WTC11 (cell line): ENCODE data around the gene PPTC7. TPM values are rescaled to one million over a fixed set of nuclear protein-coding genes. Genes with fewer than 3 reads are reported as not detected.
"Not testable (repeated sequence)": the region's sequence is repeated elsewhere in the genome, so short reads cannot be mapped to it uniquely, and the experiment has no call there.

ENCODE experiments used
- ATAC-seq: fragments of 200-7000 bp; cut with Tn5 transposase; 2 replicates; pipeline ENCODE4 v1.10.0; 2021; ENCODE audit warnings: mild to moderate bottlenecking, moderate library complexity
- CTCF ChIA-PET: fragments of 300-600 bp; sonication (Branson Sonifier 250); formaldehyde crosslinking; loops from one replicate; lab custom pipeline; 2021; ENCODE audit warnings: antibody characterized with exemption; lab: Charles Lee
- POLR2A ChIA-PET: fragments of 350-600 bp; sonication (Branson Sonifier 250); formaldehyde crosslinking; loops from one replicate; lab custom pipeline; 2021; ENCODE audit warnings: antibody characterized with exemption; lab: Charles Lee
- DNase-seq: peaks from one replicate; pipeline ENCODE4 v3.0.0; 2021; ENCODE audit warnings: low spot score
- H3K27ac Mint-ChIP-seq: 2 replicates; pipeline ENCODE4 v1.8.0; 2021; ENCODE audit warnings: mixed read lengths
- H3K27me3 Mint-ChIP-seq: 2 replicates; pipeline ENCODE4 v1.8.0; 2021; ENCODE audit warnings: low read depth, mild to moderate bottlenecking, moderate library complexity, mixed read lengths
- H3K36me3 Mint-ChIP-seq: 2 replicates; pipeline ENCODE4 v1.8.0; 2021; ENCODE audit warnings: mixed read lengths
- H3K4me1 Mint-ChIP-seq: 2 replicates; pipeline ENCODE4 v1.8.0; 2022; ENCODE audit warnings: mixed read lengths
- H3K4me3 Mint-ChIP-seq: 2 replicates; pipeline ENCODE4 v1.8.0; 2021; ENCODE audit warnings: mild to moderate bottlenecking, moderate library complexity, mixed read lengths
- H3K9me3 Mint-ChIP-seq: 2 replicates; pipeline ENCODE4 v1.8.0; 2021; ENCODE audit warnings: mixed read lengths
- ATF1 ChIP-seq: sonication (generic); formaldehyde crosslinking; IDR thresholded peaks from 2 replicates; pipeline ENCODE4 v1.8.1; 2023; ENCODE audit warnings: mild to moderate bottlenecking, moderate library complexity, missing genetic modification reagents
- ELF4 ChIP-seq: sonication (generic); formaldehyde crosslinking; IDR thresholded peaks from 2 replicates; pipeline ENCODE4 v1.8.1; 2022; ENCODE audit warnings: low read depth, mild to moderate bottlenecking, moderate library complexity, missing genetic modification reagents
- GTF2I ChIP-seq: fragments of 250-450 bp; sonication (Bioruptor Pico); conservative IDR thresholded peaks from 2 replicates; pipeline ENCODE4 v1.4.0; 2021; ENCODE audit warnings: mild to moderate bottlenecking
- JUN ChIP-seq: sonication (generic); formaldehyde crosslinking; IDR thresholded peaks from 2 replicates; pipeline ENCODE4 v1.8.0; 2023; ENCODE audit warnings: mild to moderate bottlenecking, missing genetic modification reagents
- NR2C2 ChIP-seq: sonication (generic); formaldehyde crosslinking; IDR thresholded peaks from 2 replicates; pipeline ENCODE4 v1.8.0; 2022; ENCODE audit warnings: mild to moderate bottlenecking, missing genetic modification reagents
- SMAD3 ChIP-seq: sonication (generic); formaldehyde crosslinking; IDR thresholded peaks from 2 replicates; pipeline ENCODE4 v1.8.0; 2022; ENCODE audit warnings: missing genetic modification reagents, mild to moderate bottlenecking, borderline replicate concordance
- SOX15 ChIP-seq: fragments of 250-450 bp; sonication (Bioruptor Pico); IDR thresholded peaks from 2 replicates; pipeline ENCODE4 v1.9.0; 2021; ENCODE audit warnings: mild to moderate bottlenecking
- ZNF138 ChIP-seq: sonication (generic); formaldehyde crosslinking; conservative IDR thresholded peaks from 2 replicates; pipeline ENCODE4 v1.8.1; 2022; ENCODE audit warnings: mild to moderate bottlenecking, moderate library complexity, missing genetic modification reagents
- ZNF219 ChIP-seq: sonication (generic); formaldehyde crosslinking; IDR thresholded peaks from 2 replicates; pipeline ENCODE4 v1.8.0; 2023; ENCODE audit warnings: missing genetic modification reagents, mild to moderate bottlenecking, borderline replicate concordance
- ZNF416 ChIP-seq: fragments of 250-450 bp; sonication (Bioruptor Pico); IDR thresholded peaks from 2 replicates; pipeline ENCODE4 v1.9.0; 2021; ENCODE audit warnings: mild to moderate bottlenecking, inconsistent platforms
- ZNF671 ChIP-seq: fragments of 250-450 bp; sonication (Bioruptor Pico); IDR thresholded peaks from 2 replicates; pipeline ENCODE4 v1.8.0; 2021; ENCODE audit warnings: mild to moderate bottlenecking
- total RNA-seq: library from RNA; stranded (reverse); gene quantifications from 3 replicates; pipeline ENCODE4 v1.2.3, GENCODE V29; 2021
- TF ChIP-seq, protein P1 (sequence below): sonication (generic); formaldehyde crosslinking; IDR thresholded peaks from 2 replicates; pipeline ENCODE4 v1.8.0; 2022; ENCODE audit warnings: missing genetic modification reagents
- TF ChIP-seq, protein P2 (sequence below): sonication (generic); formaldehyde crosslinking; conservative IDR thresholded peaks from 2 replicates; pipeline ENCODE4 v1.8.1; 2022; ENCODE audit warnings: mild to moderate bottlenecking, missing genetic modification reagents
- TF ChIP-seq, protein P3 (sequence below): sonication (generic); formaldehyde crosslinking; IDR thresholded peaks from 2 replicates; pipeline ENCODE4 v1.8.0; 2023; ENCODE audit warnings: missing genetic modification reagents, mild to moderate bottlenecking, borderline replicate concordance
- TF ChIP-seq, protein P4 (sequence below): fragments of 200-600 bp; IDR thresholded peaks from 2 replicates; pipeline ENCODE4 v1.8.0; 2022; ENCODE audit warnings: antibody characterized with exemption
- TF ChIP-seq, protein P5 (sequence below): sonication (generic); formaldehyde crosslinking; IDR thresholded peaks from 2 replicates; pipeline ENCODE4 v1.8.1; 2023; ENCODE audit warnings: mild to moderate bottlenecking, missing genetic modification reagents, moderate library complexity
- TF ChIP-seq, protein P6 (sequence below): sonication (generic); formaldehyde crosslinking; IDR thresholded peaks from 2 replicates; pipeline ENCODE4 v1.8.1; 2022; ENCODE audit warnings: mild to moderate bottlenecking, moderate library complexity, missing genetic modification reagents
- TF ChIP-seq, protein P7 (sequence below): sonication (generic); formaldehyde crosslinking; IDR thresholded peaks from 2 replicates; pipeline ENCODE4 v1.8.1; 2022; ENCODE audit warnings: missing genetic modification reagents, borderline replicate concordance

The PPTC7 gene
- total RNA-seq, 1 experiment from 2014 or later = 15.6 TPM

DNA sequence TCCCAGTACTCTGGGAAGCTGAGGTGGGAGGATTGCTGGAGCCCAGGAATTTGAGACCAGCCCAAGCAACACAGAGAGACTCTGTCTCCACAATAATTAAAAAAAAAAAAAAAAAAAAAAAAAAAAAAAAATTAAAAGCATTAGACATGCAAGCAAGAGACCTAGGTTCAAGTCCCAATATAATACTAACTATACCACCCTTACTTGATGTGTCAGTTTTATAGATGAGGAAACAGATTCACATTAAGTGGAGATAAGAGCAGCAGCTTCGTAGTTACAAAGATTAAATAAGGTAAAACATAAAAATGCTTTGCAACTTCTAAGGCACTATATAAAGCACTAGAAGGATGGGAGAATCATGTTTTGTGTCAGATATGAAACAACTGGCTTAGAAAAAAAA, 9.1 kb downstream of the PPTC7 start:
- ChIA-PET POLR2A (interaction anchor here (0.7 kb wide), 1 partner anchor 88 kb away, joined by 11 read pairs; no protein-coding TSS in a partner anchor), CTCF (no interaction called here)
- TF ChIP-seq, protein P1, sequence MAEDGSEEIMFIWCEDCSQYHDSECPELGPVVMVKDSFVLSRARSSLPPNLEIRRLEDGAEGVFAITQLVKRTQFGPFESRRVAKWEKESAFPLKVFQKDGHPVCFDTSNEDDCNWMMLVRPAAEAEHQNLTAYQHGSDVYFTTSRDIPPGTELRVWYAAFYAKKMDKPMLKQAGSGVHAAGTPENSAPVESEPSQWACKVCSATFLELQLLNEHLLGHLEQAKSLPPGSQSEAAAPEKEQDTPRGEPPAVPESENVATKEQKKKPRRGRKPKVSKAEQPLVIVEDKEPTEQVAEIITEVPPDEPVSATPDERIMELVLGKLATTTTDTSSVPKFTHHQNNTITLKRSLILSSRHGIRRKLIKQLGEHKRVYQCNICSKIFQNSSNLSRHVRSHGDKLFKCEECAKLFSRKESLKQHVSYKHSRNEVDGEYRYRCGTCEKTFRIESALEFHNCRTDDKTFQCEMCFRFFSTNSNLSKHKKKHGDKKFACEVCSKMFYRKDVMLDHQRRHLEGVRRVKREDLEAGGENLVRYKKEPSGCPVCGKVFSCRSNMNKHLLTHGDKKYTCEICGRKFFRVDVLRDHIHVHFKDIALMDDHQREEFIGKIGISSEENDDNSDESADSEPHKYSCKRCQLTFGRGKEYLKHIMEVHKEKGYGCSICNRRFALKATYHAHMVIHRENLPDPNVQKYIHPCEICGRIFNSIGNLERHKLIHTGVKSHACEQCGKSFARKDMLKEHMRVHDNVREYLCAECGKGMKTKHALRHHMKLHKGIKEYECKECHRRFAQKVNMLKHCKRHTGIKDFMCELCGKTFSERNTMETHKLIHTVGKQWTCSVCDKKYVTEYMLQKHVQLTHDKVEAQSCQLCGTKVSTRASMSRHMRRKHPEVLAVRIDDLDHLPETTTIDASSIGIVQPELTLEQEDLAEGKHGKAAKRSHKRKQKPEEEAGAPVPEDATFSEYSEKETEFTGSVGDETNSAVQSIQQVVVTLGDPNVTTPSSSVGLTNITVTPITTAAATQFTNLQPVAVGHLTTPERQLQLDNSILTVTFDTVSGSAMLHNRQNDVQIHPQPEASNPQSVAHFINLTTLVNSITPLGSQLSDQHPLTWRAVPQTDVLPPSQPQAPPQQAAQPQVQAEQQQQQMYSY (CRISPR knock-in tag) = no peak
- TF ChIP-seq ATF1 (CRISPR knock-in tag) (no peak), ZNF219 (CRISPR knock-in tag) (no peak), ZNF671 (no peak), SOX15 (CRISPR knock-in tag) (no peak), ZNF138 (CRISPR knock-in tag) (no peak), SMAD3 (CRISPR knock-in tag) (no peak), ZNF416 (CRISPR knock-in tag) (no peak), JUN (no peak), ELF4 (no peak), NR2C2 (CRISPR knock-in tag) (no peak), GTF2I (CRISPR knock-in tag) (no peak)
- TF ChIP-seq, protein P2, sequence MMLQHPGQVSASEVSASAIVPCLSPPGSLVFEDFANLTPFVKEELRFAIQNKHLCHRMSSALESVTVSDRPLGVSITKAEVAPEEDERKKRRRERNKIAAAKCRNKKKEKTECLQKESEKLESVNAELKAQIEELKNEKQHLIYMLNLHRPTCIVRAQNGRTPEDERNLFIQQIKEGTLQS (CRISPR knock-in tag) = no peak
- TF ChIP-seq, protein P3, sequence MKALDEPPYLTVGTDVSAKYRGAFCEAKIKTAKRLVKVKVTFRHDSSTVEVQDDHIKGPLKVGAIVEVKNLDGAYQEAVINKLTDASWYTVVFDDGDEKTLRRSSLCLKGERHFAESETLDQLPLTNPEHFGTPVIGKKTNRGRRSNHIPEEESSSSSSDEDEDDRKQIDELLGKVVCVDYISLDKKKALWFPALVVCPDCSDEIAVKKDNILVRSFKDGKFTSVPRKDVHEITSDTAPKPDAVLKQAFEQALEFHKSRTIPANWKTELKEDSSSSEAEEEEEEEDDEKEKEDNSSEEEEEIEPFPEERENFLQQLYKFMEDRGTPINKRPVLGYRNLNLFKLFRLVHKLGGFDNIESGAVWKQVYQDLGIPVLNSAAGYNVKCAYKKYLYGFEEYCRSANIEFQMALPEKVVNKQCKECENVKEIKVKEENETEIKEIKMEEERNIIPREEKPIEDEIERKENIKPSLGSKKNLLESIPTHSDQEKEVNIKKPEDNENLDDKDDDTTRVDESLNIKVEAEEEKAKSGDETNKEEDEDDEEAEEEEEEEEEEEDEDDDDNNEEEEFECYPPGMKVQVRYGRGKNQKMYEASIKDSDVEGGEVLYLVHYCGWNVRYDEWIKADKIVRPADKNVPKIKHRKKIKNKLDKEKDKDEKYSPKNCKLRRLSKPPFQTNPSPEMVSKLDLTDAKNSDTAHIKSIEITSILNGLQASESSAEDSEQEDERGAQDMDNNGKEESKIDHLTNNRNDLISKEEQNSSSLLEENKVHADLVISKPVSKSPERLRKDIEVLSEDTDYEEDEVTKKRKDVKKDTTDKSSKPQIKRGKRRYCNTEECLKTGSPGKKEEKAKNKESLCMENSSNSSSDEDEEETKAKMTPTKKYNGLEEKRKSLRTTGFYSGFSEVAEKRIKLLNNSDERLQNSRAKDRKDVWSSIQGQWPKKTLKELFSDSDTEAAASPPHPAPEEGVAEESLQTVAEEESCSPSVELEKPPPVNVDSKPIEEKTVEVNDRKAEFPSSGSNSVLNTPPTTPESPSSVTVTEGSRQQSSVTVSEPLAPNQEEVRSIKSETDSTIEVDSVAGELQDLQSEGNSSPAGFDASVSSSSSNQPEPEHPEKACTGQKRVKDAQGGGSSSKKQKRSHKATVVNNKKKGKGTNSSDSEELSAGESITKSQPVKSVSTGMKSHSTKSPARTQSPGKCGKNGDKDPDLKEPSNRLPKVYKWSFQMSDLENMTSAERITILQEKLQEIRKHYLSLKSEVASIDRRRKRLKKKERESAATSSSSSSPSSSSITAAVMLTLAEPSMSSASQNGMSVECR (CRISPR knock-in tag) = no peak
- TF ChIP-seq, protein P4, sequence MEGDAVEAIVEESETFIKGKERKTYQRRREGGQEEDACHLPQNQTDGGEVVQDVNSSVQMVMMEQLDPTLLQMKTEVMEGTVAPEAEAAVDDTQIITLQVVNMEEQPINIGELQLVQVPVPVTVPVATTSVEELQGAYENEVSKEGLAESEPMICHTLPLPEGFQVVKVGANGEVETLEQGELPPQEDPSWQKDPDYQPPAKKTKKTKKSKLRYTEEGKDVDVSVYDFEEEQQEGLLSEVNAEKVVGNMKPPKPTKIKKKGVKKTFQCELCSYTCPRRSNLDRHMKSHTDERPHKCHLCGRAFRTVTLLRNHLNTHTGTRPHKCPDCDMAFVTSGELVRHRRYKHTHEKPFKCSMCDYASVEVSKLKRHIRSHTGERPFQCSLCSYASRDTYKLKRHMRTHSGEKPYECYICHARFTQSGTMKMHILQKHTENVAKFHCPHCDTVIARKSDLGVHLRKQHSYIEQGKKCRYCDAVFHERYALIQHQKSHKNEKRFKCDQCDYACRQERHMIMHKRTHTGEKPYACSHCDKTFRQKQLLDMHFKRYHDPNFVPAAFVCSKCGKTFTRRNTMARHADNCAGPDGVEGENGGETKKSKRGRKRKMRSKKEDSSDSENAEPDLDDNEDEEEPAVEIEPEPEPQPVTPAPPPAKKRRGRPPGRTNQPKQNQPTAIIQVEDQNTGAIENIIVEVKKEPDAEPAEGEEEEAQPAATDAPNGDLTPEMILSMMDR = no peak
- TF ChIP-seq, protein P5, sequence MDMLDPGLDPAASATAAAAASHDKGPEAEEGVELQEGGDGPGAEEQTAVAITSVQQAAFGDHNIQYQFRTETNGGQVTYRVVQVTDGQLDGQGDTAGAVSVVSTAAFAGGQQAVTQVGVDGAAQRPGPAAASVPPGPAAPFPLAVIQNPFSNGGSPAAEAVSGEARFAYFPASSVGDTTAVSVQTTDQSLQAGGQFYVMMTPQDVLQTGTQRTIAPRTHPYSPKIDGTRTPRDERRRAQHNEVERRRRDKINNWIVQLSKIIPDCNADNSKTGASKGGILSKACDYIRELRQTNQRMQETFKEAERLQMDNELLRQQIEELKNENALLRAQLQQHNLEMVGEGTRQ (CRISPR knock-in tag) = no peak
- TF ChIP-seq, protein P6, sequence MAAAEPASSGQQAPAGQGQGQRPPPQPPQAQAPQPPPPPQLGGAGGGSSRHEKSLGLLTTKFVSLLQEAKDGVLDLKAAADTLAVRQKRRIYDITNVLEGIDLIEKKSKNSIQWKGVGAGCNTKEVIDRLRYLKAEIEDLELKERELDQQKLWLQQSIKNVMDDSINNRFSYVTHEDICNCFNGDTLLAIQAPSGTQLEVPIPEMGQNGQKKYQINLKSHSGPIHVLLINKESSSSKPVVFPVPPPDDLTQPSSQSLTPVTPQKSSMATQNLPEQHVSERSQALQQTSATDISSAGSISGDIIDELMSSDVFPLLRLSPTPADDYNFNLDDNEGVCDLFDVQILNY (CRISPR knock-in tag) = no peak
- TF ChIP-seq, protein P7, sequence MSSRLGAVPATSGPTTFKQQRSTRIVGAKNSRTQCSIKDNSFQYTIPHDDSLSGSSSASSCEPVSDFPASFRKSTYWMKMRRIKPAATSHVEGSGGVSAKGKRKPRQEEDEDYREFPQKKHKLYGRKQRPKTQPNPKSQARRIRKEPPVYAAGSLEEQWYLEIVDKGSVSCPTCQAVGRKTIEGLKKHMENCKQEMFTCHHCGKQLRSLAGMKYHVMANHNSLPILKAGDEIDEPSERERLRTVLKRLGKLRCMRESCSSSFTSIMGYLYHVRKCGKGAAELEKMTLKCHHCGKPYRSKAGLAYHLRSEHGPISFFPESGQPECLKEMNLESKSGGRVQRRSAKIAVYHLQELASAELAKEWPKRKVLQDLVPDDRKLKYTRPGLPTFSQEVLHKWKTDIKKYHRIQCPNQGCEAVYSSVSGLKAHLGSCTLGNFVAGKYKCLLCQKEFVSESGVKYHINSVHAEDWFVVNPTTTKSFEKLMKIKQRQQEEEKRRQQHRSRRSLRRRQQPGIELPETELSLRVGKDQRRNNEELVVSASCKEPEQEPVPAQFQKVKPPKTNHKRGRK (CRISPR knock-in tag) = no peak
- peaks cover 30% of the 10 kb centered on the region for H3K9me3 Mint-ChIP-seq
- ATAC-seq = no peak
- no peak overlapping the region for H3K27ac Mint-ChIP-seq
- H3K4me3 Mint-ChIP-seq = no peak overlapping the region
- peaks cover 15% of the 10 kb centered on the region for H3K4me1 Mint-ChIP-seq
- DNase-seq = no peak
- peaks cover 30% of the 10 kb centered on the region for H3K36me3 Mint-ChIP-seq
- H3K27me3 Mint-ChIP-seq = peaks cover 2% of the 10 kb centered on the region; the same call in 1 of the 2 replicates

DNA sequence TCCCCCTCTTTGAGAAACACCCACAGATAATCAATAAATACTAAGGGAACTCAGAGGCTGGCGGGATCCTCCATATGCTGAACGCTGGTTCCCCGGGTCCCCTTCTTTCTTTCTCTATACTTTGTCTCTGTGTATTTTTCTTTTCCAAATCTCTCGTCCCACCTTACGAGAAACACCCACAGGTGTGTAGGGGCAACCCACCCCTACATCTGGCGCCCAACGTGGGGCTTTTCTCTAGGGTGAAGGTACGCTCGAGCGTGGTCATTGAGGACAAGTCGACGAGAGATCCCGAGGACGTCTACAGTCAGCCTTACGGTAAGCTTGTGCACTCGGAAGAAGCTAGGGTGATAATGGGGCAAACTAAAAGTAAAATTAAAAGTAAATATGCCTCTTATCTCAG, 12.3 kb downstream of the PPTC7 start:
- CTCF ChIA-PET, ATAC-seq, H3K27ac Mint-ChIP-seq, DNase-seq, H3K27me3 Mint-ChIP-seq, H3K4me3 Mint-ChIP-seq, POLR2A ChIA-PET: not testable (repeated sequence)
- peaks cover 34% of the 10 kb centered on the region for H3K36me3 Mint-ChIP-seq
- H3K9me3 Mint-ChIP-seq = peaks cover 30% of the 10 kb centered on the region
- peaks cover 18% of the 10 kb centered on the region for H3K4me1 Mint-ChIP-seq

DNA sequence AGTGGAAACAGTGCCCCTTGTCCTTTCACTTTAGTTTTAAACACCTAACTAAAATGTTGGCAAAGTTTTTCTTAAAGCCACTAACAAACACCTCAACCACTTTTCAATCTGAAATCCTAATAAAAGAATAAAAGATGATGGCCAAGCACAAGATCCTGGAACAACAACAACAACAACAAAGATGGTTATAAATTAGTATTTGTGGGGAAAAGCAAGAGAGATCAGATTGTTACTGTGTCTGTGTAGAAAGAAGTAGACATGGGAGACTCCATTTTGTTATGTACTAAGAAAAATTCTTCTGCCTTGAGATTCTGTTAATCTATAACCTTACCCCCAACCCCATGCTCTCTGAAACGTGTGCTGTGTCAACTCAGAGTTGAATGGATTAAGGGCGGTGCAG, 13.3 kb downstream of the PPTC7 start:
- H3K27ac Mint-ChIP-seq, DNase-seq, H3K27me3 Mint-ChIP-seq, CTCF ChIA-PET, ATAC-seq, H3K4me3 Mint-ChIP-seq, POLR2A ChIA-PET: not testable (repeated sequence)
- peaks cover 30% of the 10 kb centered on the region for H3K9me3 Mint-ChIP-seq
- peaks cover 34% of the 10 kb centered on the region for H3K36me3 Mint-ChIP-seq
- peaks cover 21% of the 10 kb centered on the region for H3K4me1 Mint-ChIP-seq
